ELR (cell line): ENCODE measurements around the gene THSD4.
A peak's percentile ranks its signal among the peaks of the same experiment; 100 is the strongest.
"Not testable (repeated sequence)": the region's sequence is repeated elsewhere in the genome, so short reads cannot be mapped to it uniquely, and the experiment has no call there.

Source experiments
- DNase-seq: peaks from one replicate; pipeline ENCODE4 v3.0.0-alpha.2; 2015; ENCODE audit warnings: low read depth

THSD4 gene

GRCh38 chr15:71149646-71150557, 34.6 kb downstream of the THSD4 start:
- no peak for DNase-seq

GRCh38 chr15:71151081-71151480, 35.8 kb downstream of the THSD4 start:
- peak; percentile 70 for DNase-seq

DNA sequence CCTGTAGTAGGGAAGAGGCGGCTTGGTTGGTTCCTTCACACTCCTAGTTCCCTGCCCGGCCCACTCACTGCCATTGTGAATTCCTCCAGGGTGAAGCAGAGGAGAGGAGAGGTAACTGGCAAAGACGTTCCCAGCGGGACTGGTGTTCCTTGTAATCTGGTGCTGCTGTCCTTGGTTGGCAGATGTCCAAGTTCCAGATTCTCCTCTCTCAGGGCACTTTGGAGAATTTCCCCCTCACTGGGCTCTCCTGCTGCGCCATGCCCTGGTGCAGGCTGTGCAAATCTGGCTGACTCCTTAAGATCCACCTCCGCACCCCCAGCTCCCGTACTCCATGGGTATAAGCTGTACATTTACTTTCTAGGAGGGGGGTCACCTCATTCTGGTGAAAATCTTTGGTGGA, 37.3 kb downstream of the THSD4 start:
- DNase-seq, result no peak

DNA sequence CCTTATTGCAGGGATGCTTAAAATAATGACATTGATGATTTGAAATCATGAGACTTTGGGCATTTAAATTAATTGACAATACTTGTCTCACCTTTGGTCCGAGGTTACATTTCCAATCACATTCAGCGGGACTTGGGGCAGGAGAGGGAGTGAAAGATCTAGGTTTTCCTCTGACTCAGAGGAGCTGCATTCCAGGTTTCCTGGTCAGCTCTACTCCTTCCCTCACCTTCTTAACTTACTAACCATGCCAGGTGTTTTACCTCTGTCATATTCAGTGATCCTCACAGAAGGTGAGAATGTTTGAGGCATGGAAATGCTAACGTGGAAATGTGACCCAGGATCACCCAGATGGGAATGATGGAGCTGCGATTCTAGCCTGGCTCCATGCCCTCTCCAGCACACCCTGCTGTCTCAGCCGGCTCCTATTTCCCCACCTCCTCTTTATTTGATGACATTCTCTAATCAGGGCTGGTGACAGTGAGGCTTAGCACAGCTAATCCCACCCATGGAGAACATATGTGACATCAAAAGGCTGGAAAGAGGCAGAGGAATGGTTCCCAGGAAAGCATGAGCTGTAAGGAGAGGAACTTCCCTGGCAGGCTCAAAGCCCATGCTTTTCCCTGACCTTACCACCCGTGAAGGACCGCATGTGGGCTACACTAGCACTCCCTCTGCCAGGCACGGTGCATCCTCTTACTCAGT, 38.7 kb downstream of the THSD4 start:
- DNase-seq, result no peak

DNA sequence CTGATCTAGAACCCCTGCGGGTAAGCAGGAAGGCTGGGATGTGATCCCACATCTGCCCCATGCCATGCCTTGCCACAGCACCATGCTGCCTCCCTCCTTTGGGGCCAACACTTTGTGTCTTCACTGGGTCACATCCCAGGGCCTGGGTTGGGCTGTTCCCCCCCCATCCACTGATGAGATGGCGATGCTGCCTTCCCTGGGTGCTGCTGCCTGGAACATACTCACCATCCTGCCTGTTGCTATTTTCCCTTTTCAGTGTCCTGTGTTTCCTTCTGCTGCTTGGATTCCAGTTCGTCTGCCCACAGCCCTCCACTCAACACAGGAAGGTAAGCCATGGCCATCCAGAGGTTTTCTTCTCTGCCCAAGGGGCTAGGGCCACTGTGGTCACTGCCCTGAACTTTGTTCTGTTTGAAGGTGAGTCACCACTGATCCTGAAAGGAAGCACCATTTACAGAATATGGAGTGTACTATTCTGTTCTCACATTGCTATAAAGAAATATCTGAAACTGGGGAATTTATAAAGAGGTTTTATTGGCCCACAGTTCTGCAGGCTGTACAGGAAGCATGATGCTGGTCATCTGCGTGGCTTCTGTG, 39.4 kb downstream of the THSD4 start:
- no peak for DNase-seq

GRCh38 chr15:71155534-71155933, 40.3 kb downstream of the THSD4 start:
- no peak for DNase-seq

DNA sequence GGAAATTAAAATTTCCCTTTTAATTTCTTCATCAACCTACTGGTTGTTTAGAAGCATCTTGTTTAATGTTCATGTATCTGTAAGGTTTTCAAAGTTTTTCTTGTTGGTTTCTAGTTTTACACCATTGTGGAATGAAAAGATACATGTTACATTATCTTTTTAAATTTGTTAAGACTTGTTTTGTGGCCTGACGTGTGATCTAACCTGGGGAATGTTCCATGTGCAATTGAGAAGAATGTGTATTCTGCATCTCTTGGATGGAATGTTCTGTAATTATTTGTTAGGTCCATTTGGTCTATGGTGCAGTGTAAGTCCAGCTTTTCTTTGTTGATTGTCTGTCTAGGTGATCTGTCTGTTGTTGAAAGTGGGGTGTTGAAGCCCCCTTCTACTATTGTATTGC, 45.7 kb downstream of the THSD4 start:
- no peak for DNase-seq

- DNase-seq, result no peak
Measured at GRCh38 chr15:71162309-71162708, 47.0 kb downstream of the THSD4 start.

GRCh38 chr15:71164606-71165005, 49.3 kb downstream of the THSD4 start:
- DNase-seq, result not testable (repeated sequence)

- no peak for DNase-seq
Measured at GRCh38 chr15:71167445-71168165, 52.3 kb downstream of the THSD4 start.

- DNase-seq, result no peak
Measured at GRCh38 chr15:71168166-71168834, 53.0 kb downstream of the THSD4 start.

DNA sequence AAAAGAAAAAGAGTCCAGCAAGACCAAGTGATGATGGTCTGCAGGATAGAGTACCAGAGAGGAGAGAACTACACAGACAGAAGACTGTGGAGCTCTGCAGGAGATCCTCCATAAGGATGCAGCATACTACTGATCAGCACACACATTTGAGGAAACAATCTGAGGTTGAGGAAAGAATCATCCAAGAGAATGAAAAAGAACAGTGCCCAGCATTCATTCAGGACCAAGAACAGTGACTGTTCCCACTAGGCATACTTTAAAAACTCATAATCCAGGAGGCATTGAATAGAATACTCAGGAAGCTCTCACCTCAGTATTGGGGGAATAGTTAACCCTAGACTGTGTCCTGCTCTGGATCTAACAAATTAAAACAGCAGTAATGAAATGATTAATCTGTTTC, 54.9 kb downstream of the THSD4 start:
- no peak for DNase-seq

DNA sequence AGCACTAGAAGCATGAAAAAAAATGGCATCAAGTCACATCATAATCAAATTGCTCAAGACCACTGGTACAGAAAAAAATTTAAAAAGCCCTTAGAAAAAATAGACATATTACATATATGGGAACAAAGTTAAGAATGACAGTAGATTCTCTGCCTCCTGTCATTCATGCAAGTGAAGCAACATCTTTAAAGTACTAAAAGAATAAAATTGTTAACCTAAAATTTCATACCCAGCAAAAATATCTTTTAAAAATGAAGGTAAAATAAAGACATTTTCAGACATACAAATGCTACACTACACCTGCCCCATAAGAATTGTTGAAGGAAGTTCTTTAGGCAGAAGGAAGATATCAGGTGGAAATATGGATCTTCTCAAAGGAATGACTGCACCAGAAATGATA, 55.9 kb downstream of the THSD4 start:
- no peak for DNase-seq

DNA sequence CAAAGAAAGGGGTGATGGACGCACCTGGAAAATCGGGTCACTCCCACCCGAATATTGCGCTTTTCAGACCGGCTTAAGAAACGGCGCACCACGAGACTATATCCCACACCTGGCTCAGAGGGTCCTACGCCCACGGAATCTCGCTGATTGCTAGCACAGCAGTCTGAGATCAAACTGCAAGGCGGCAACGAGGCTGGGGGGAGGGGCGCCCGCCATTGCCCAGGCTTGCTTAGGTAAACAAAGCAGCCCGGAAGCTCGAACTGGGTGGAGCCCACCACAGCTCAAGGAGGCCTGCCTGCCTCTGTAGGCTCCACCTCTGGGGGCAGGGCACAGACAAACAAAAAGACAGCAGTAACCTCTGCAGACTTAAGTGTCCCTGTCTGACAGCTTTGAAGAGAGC, 59.1 kb downstream of the THSD4 start:
- DNase-seq, result not testable (repeated sequence)

GRCh38 chr15:71180986-71181853, 65.9 kb downstream of the THSD4 start:
- DNase-seq, result no peak

- no peak for DNase-seq
Measured at GRCh38 chr15:71182522-71182921, 67.3 kb downstream of the THSD4 start.

- no peak for DNase-seq
Measured at GRCh38 chr15:71183063-71183462, 67.8 kb downstream of the THSD4 start.

GRCh38 chr15:71185706-71186105, 70.4 kb downstream of the THSD4 start:
- DNase-seq, result no peak

DNA sequence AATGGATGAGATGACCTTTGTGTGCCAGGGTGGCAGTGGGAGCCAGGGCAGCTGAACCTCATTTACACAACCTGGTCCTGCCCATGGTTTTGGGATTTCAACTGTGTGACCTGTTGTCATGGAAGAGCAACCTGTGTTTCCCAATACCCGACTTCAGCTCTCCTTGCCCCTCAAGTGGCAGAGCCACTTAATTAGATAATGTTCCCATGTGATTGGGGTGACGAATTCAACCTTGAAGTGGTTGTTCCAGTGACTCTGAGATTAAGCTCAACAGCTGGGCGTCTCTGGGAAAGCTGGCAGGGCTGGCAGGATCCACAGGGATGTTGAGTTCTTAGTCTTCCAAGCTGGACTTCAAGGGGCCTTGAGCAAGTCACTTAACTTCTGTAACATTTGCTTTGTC, 71.0 kb downstream of the THSD4 start:
- DNase-seq, result no peak

- no peak for DNase-seq
Measured at GRCh38 chr15:71187078-71187477, 71.8 kb downstream of the THSD4 start.

- DNase-seq, result no peak
Measured at GRCh38 chr15:71187526-71187925, 72.3 kb downstream of the THSD4 start.
